GM21515 (cell line): Measurements from ENCODE around the gene ASTN1.

Experiments
- ATAC-seq: cut with Tn5 transposase; IDR thresholded peaks from one replicate; pipeline ENCODE4 v1.9.1; 2021; ENCODE audit not compliant: unreplicated experiment

ASTN1 gene

GRCh38 chr1:176932114-176933104, 232.1 kb downstream of the ASTN1 start:
- ATAC-seq, result no peak

DNA sequence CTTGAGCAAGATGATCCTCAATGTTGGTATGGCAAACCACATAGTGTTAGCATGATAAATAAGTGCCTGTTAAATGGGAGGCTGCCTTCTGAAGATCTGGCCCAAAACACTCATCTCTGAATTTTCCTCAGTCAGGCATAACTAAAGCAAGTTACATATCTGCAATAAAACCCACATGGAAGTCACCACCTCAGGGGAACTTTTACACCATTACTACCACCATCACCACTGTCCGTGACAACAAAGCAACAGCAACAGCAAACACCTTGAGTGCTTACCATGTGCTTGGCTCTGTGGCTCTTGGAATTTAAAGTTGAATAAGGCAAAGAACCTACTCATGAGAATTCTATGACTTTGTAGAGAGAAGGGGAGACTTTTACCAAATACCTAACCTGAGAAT, 233.0 kb downstream of the ASTN1 start:
- ATAC-seq, result no peak

DNA sequence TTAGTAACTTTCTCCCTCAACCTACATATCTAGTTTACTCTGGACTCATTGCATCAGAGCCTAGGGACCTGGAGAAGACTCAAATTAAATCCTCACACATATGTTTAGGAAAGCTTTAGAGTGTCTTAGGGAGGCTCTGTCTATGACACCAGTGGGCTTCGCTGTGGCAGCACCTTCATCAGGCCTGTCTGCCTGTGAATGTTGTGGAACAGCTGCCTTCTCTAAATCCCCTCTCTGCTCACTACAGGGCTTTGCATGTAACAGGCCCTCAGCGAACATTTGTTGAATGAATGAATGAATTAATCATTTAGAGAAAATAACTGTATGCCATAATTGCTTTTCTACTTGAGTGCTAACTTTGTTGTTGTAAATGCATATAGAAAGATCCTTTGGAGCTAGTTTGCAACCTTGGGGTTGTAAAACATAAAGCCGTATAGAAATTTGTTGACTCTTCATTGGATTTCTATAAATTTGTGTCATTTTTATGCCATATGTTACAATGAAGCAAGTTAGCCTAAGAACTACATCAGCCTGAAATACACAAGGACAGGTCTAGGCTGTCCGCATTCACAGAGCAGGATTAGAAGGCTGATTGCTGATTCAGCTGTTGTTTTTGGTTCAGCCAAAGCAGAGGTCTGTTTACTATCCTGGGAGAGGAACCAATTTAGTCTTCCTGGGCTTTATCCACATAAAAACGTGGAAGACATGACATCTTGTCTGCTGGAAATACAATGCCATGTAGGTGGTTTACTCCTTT, 238.0 kb downstream of the ASTN1 start:
- ATAC-seq, result no peak

DNA sequence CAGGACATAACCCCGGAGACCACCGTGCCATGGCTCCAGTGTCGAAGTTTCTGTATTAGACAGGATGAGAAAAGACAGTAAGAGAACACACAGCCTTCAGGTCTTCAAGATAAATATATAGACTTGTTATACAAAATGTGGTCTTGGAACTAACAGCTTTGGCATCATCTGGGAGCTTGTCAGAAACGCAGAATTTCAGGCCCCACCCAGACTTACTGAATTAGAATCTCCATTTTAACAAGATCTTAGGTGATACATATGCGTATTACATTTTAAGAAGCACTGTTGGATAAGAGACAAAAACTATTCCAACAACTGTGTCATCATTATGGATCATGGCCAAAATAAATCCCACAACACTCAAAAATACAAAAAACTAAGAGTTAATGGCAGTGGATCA, 239.3 kb downstream of the ASTN1 start:
- no peak for ATAC-seq

GRCh38 chr1:176923283-176923682, 241.2 kb downstream of the ASTN1 start:
- ATAC-seq, result no peak

GRCh38 chr1:176919386-176920378, 244.8 kb downstream of the ASTN1 start:
- no peak for ATAC-seq

DNA sequence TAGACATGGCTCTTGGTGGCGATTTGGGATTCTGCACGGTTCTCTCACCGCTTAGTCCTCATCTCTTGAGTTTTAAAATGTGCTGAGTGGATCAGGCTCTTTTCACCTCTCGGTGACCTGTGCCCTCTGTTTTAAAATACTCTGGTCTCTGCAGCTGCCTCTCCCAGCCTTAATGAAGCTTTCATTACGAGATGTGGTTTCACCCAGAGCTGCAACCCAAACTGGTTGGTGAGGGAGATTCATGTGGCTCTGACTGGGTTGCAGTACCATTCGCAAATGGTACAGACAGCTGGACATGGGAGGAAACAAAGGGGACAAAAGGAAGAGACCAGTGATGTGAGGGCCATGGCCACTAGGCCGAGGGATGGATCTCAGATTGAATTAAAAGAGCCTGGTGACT, 258.9 kb downstream of the ASTN1 start:
- ATAC-seq, result no peak

GRCh38 chr1:176904057-176904751, 260.3 kb downstream of the ASTN1 start:
- no peak for ATAC-seq

DNA sequence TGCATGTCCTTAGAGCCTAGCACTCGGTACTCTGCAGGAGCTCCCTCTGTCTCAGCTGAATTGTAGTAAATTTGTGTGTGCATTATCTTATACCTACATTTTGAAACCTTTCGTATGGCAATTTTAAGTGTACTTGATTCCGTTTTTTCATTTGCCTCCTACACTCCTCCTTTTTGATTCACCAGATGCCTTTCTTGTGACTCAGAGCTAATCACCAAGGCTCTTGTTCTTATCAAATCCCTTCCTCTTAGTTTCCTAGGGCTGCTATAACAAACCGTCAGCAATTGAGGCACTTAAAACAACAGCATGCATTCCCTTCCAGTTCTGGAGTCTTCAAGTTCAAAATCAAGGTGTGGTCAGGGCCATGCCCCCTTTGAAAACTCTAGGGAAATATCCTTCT, 261.0 kb downstream of the ASTN1 start:
- ATAC-seq, result no peak

- ATAC-seq, result no peak
Observed at GRCh38 chr1:176899321-176899720, 265.2 kb downstream of the ASTN1 start.

- no peak for ATAC-seq
Observed at GRCh38 chr1:176897350-176898236, 266.9 kb downstream of the ASTN1 start.

DNA sequence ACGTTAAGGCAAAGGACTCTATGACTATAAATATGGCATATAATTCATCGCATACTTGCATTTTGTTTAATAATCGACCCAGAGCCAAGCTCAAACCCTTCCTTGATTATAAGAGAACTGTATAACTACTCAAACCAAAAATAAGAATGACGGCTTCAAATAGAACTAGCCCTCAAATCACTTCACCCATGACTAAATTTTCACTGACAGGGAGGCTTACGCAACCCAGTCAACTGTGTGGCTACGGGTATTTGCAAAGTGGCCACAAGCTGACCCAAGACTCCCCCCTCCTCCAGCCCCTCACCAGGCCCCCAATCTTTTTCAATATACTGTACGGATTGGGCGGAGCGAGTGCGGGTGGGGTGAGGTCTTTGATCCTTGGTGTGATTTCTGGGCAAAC, 268.3 kb downstream of the ASTN1 start:
- no peak for ATAC-seq

DNA sequence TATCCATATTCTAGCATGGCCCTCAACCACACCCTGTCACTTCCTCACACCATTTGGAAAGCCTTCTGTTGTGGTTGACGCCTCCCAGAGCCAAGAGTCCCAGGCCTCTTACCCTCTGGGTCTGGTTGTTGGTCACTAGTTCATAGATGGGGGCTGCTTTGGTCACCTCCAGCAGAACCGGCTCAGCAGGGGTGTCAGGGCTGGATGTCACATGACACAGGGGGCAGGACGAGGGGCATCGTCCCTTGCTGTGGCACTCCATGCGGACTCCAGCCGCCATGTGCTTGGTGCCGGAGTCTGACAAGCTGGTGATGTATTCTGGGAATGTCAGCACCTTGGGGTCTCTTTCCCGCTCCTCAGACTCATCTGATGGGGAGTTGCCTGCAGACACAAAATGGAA, 270.1 kb downstream of the ASTN1 start:
- ATAC-seq, result no peak

DNA sequence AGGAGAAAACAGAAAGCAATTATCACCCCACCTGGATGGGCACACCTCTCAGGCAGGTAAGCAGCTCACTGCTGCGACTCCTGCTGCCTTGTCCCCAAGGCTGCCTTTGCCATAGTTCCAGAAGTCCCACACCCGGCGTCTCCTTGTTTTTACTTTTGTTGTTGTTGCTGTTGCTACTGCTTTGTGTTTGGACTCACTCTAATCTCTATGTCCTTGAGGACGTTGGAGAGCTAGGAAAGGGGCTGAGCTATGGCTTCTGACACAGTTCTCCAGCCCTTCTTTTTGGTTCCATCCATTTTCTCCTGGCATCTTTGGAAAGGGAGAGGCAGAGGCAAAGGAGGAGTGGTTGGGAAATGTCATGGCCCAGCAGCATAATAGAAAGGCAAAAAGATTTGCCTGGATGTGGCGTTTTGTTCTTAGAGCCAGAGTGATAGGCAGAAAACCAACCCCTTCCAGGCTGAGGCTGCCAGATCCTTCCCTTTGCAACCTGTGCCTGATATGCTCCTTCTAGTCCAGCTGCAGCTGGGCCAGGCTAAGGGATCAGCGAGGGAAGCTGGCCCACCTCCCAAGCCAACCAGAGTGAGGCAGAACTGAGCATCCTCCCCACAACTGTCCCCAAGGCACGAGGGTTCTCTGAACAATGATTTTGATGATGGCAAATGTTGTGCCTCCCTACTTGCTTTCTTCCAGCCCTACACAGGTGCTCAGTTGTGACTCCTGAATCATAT, 270.7 kb downstream of the ASTN1 start:
- ATAC-seq, result no peak

- ATAC-seq, result no peak
Observed at GRCh38 chr1:176888471-176889032, 276.0 kb downstream of the ASTN1 start.

DNA sequence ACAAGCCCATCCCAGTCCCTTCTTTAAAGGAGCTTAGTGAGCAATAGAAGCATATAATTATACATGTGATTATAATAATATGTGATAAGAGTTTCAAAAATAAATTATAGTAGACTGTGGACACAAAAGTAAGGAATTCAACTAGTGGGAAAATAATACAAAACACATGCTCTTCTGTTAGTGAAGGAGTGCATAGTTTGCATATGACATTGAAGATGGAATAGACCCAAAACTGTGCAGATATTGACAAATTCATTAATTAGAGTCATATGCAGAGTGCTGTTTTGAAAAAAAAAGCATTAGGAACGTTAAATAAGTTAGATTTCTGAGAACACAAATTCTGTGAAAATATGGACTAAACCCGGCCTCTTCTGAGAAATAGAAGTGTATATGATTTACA, 278.8 kb downstream of the ASTN1 start:
- ATAC-seq, result no peak

DNA sequence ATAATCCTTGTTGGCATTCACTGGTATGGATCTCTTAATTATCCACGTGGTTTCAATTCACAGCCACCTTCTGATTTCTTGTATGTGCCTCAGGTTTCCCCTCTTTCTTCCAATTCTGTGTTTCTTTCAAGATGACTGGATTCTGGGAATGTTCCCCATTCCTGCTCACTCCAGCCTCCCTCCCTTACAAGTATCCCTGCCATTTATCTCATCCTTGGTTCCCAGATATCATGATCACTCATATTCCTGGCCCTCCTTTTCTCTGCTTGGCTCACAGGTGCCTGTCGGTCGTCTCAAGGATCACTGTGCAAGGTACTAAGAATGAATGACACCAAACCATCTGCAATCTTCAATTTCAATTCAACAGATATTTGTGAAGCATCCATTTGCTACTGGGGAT, 279.2 kb downstream of the ASTN1 start:
- ATAC-seq, result no peak

GRCh38 chr1:176884911-176885310, 279.6 kb downstream of the ASTN1 start:
- no peak for ATAC-seq
